HepG2 (cell line): ENCODE results near the gene HCRTR1. TPM values are rescaled to one million over a fixed set of nuclear protein-coding genes. Genes with fewer than 3 reads are reported as not detected.

ENCODE experiments used
- JUND ChIP-seq: sonication (generic); formaldehyde crosslinking; IDR thresholded peaks from 2 replicates; pipeline ENCODE4 v1.8.0; 2022; ENCODE audit warnings: mild to moderate bottlenecking, missing genetic modification reagents
- RFXAP ChIP-seq: sonication (generic); formaldehyde crosslinking; IDR thresholded peaks from 2 replicates; pipeline ENCODE4 v1.4.0; 2020; ENCODE audit warnings: missing genetic modification reagents, borderline replicate concordance
- ZNF282 ChIP-seq: fragments of 450-650 bp; IDR thresholded peaks from 2 replicates; pipeline ENCODE4 v1.6.1; 2018; ENCODE audit not compliant: partially characterized antibody
- ZNF501 ChIP-seq: sonication (generic); formaldehyde crosslinking; IDR thresholded peaks from 2 replicates; pipeline ENCODE4 v1.5.1; 2020; ENCODE audit warnings: mild to moderate bottlenecking, moderate library complexity, missing genetic modification reagents
- ZNF567 ChIP-seq: sonication (generic); formaldehyde crosslinking; IDR thresholded peaks from 2 replicates; pipeline ENCODE4 v1.8.1; 2023; ENCODE audit warnings: mild to moderate bottlenecking, missing genetic modification reagents, borderline replicate concordance
- polyA plus RNA-seq, 8 experiments: library from polyadenylated mRNA; depleted of rRNA in 3 of 8; stranded (reverse) in 7 of 8; unstranded in 1 of 8; fragments of >200 nt; fragmentation: Illumina TruSeq in 4 of 8; extraction: Trizol in 4 of 8; gene quantifications; 2 replicates each; pipeline versions ENCODE4 v1.2.1 to v1.2.3, GENCODE V29; 2011 to 2016; ENCODE audit warnings: low read depth in 4 of 8, missing spikeins in 1 of 8, mixed read lengths in 1 of 8; ENCODE audit not compliant: insufficient read depth in 1 of 8
- total RNA-seq, 5 experiments: library from RNA; depleted of rRNA; stranded (reverse); fragments of >200 nt; fragmentation: Illumina TruSeq; extraction: Trizol; gene quantifications; 2 replicates each; pipeline ENCODE4 v1.2.3, GENCODE V29; 2016; ENCODE audit warnings: low read depth in 1 of 5
- TF ChIP-seq, protein P1 (sequence below): sonication (generic); formaldehyde crosslinking; IDR thresholded peaks from 2 replicates; pipeline ENCODE4 v1.9.0; 2021; ENCODE audit warnings: mild to moderate bottlenecking, missing genetic modification reagents
- TF ChIP-seq, protein P2 (sequence below): sonication (generic); formaldehyde crosslinking; IDR thresholded peaks from 2 replicates; pipeline ENCODE4 v1.4.0; 2020; ENCODE audit warnings: low read depth, mild to moderate bottlenecking, missing genetic modification reagents
- TF ChIP-seq, protein P3 (sequence below), 2 experiments: sonication (generic) in 1 of 2; formaldehyde crosslinking in 1 of 2; IDR thresholded peaks; 2 replicates each; pipeline versions ENCODE4 v1.4.0 to v1.6.1; 2016 to 2020; ENCODE audit warnings: borderline replicate concordance in 1 of 2, low read depth in 1 of 2, mild to moderate bottlenecking in 1 of 2, missing genetic modification reagents in 1 of 2
- TF ChIP-seq, protein P4 (sequence below): sonication (generic); formaldehyde crosslinking; IDR thresholded peaks from 2 replicates; pipeline ENCODE4 v1.5.0; 2020; ENCODE audit warnings: missing genetic modification reagents
- TF ChIP-seq, protein P5 (sequence below): sonication (generic); formaldehyde crosslinking; IDR thresholded peaks from 2 replicates; pipeline ENCODE4 v1.4.0; 2020; ENCODE audit warnings: missing genetic modification reagents

HCRTR1 gene
- total and polyA plus RNA-seq, 2 of the 13 experiments (the other 11 are each of a cell fraction or from before 2014, with no cell fraction given): not detected

DNA sequence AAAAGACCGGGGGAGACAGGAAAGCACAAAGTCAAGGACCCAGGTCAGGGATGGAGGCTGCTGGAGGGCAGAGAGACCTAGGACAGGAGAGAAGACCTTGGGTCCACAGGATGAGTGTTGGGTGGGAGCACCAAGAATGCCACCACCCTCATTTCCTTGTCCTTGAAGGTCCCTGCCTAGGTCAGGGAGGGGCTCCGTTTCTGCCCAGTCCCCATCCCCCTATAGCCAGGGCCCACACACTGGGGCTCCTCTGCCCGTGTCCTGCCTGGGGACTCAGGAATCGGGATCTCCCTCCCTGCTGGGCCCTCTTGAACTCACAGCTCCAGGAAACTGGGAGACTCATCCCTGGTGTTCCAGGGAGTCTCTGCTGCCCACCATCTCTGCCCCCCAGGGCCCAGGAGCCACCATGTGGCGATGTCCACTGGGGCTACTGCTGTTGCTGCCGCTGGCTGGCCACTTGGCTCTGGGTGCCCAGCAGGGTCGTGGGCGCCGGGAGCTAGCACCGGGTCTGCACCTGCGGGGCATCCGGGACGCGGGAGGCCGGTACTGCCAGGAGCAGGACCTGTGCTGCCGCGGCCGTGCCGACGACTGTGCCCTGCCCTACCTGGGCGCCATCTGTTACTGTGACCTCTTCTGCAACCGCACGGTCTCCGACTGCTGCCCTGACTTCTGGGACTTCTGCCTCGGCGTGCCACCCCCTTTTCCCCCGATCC is 40.6 kb upstream of the HCRTR1 start (continued):
- TF ChIP-seq, protein P1, sequence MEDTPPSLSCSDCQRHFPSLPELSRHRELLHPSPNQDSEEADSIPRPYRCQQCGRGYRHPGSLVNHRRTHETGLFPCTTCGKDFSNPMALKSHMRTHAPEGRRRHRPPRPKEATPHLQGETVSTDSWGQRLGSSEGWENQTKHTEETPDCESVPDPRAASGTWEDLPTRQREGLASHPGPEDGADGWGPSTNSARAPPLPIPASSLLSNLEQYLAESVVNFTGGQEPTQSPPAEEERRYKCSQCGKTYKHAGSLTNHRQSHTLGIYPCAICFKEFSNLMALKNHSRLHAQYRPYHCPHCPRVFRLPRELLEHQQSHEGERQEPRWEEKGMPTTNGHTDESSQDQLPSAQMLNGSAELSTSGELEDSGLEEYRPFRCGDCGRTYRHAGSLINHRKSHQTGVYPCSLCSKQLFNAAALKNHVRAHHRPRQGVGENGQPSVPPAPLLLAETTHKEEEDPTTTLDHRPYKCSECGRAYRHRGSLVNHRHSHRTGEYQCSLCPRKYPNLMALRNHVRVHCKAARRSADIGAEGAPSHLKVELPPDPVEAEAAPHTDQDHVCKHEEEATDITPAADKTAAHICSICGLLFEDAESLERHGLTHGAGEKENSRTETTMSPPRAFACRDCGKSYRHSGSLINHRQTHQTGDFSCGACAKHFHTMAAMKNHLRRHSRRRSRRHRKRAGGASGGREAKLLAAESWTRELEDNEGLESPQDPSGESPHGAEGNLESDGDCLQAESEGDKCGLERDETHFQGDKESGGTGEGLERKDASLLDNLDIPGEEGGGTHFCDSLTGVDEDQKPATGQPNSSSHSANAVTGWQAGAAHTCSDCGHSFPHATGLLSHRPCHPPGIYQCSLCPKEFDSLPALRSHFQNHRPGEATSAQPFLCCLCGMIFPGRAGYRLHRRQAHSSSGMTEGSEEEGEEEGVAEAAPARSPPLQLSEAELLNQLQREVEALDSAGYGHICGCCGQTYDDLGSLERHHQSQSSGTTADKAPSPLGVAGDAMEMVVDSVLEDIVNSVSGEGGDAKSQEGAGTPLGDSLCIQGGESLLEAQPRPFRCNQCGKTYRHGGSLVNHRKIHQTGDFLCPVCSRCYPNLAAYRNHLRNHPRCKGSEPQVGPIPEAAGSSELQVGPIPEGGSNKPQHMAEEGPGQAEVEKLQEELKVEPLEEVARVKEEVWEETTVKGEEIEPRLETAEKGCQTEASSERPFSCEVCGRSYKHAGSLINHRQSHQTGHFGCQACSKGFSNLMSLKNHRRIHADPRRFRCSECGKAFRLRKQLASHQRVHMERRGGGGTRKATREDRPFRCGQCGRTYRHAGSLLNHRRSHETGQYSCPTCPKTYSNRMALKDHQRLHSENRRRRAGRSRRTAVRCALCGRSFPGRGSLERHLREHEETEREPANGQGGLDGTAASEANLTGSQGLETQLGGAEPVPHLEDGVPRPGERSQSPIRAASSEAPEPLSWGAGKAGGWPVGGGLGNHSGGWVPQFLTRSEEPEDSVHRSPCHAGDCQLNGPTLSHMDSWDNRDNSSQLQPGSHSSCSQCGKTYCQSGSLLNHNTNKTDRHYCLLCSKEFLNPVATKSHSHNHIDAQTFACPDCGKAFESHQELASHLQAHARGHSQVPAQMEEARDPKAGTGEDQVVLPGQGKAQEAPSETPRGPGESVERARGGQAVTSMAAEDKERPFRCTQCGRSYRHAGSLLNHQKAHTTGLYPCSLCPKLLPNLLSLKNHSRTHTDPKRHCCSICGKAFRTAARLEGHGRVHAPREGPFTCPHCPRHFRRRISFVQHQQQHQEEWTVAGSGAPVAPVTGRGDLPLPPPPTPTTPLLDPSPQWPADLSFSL (CRISPR knock-in tag): no peak
- TF ChIP-seq ZNF501 (CRISPR knock-in tag) (no peak), RFXAP (CRISPR knock-in tag) (no peak), JUND (CRISPR knock-in tag) (no peak), ZNF282 (no peak), ZNF567 (no peak)
- TF ChIP-seq, protein P2, sequence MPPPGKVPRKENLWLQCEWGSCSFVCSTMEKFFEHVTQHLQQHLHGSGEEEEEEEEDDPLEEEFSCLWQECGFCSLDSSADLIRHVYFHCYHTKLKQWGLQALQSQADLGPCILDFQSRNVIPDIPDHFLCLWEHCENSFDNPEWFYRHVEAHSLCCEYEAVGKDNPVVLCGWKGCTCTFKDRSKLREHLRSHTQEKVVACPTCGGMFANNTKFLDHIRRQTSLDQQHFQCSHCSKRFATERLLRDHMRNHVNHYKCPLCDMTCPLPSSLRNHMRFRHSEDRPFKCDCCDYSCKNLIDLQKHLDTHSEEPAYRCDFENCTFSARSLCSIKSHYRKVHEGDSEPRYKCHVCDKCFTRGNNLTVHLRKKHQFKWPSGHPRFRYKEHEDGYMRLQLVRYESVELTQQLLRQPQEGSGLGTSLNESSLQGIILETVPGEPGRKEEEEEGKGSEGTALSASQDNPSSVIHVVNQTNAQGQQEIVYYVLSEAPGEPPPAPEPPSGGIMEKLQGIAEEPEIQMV (CRISPR knock-in tag): no peak
- TF ChIP-seq, protein P3, sequence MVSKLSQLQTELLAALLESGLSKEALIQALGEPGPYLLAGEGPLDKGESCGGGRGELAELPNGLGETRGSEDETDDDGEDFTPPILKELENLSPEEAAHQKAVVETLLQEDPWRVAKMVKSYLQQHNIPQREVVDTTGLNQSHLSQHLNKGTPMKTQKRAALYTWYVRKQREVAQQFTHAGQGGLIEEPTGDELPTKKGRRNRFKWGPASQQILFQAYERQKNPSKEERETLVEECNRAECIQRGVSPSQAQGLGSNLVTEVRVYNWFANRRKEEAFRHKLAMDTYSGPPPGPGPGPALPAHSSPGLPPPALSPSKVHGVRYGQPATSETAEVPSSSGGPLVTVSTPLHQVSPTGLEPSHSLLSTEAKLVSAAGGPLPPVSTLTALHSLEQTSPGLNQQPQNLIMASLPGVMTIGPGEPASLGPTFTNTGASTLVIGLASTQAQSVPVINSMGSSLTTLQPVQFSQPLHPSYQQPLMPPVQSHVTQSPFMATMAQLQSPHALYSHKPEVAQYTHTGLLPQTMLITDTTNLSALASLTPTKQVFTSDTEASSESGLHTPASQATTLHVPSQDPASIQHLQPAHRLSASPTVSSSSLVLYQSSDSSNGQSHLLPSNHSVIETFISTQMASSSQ (IDR thresholded peaks at IDR 0.05; ENCODE audit: low read depth): no peak
- TF ChIP-seq, protein P3 (CRISPR knock-in tag; IDR thresholded peaks at IDR 0.05; ENCODE audit: borderline replicate concordance): no peak
- TF ChIP-seq, protein P4, sequence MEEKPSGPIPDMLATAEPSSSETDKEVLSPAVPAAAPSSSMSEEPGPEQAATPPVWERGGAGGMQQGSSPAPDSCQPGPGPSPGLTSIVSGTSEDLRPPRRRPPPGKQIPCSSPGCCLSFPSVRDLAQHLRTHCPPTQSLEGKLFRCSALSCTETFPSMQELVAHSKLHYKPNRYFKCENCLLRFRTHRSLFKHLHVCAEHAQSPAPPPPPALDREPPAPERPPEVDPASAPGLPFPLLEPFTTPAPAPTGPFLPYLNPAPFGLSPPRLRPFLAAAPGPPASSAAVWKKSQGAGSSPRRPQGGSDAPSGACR (CRISPR knock-in tag): no peak
- TF ChIP-seq, protein P5, sequence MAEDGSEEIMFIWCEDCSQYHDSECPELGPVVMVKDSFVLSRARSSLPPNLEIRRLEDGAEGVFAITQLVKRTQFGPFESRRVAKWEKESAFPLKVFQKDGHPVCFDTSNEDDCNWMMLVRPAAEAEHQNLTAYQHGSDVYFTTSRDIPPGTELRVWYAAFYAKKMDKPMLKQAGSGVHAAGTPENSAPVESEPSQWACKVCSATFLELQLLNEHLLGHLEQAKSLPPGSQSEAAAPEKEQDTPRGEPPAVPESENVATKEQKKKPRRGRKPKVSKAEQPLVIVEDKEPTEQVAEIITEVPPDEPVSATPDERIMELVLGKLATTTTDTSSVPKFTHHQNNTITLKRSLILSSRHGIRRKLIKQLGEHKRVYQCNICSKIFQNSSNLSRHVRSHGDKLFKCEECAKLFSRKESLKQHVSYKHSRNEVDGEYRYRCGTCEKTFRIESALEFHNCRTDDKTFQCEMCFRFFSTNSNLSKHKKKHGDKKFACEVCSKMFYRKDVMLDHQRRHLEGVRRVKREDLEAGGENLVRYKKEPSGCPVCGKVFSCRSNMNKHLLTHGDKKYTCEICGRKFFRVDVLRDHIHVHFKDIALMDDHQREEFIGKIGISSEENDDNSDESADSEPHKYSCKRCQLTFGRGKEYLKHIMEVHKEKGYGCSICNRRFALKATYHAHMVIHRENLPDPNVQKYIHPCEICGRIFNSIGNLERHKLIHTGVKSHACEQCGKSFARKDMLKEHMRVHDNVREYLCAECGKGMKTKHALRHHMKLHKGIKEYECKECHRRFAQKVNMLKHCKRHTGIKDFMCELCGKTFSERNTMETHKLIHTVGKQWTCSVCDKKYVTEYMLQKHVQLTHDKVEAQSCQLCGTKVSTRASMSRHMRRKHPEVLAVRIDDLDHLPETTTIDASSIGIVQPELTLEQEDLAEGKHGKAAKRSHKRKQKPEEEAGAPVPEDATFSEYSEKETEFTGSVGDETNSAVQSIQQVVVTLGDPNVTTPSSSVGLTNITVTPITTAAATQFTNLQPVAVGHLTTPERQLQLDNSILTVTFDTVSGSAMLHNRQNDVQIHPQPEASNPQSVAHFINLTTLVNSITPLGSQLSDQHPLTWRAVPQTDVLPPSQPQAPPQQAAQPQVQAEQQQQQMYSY: no peak
